Measurements from ENCODE around the gene HHATL. TPM values are rescaled to one million over a fixed set of nuclear protein-coding genes. Genes with fewer than 3 reads are reported as not detected.

Gene HHATL
- total RNA-seq, 1 donor from 2014 or later: not detected

- intact Hi-C loops (cut with micrococcal nuclease): no loop called here
- H3K27me3 Mint-ChIP-seq (ENCODE audit: low read depth): no peaks in the 10 kb centered on the region
- H3K4me3 Mint-ChIP-seq (ENCODE audit: low read depth): no peak overlapping the region
- no peaks in the 10 kb centered on the region for H3K36me3 Mint-ChIP-seq (ENCODE audit: low read depth)
- H3K4me1 Mint-ChIP-seq (ENCODE audit: low read depth): peaks cover 3% of the 10 kb centered on the region
- H3K9me3 Mint-ChIP-seq: no peaks in the 10 kb centered on the region
- no peak overlapping the region for H3K27ac Mint-ChIP-seq
- no peak for DNase-seq (ENCODE audit: low spot score)
These were observed 2.6 kb upstream of the HHATL start for GRCh38 chr3:42705058-42705767.

DNA sequence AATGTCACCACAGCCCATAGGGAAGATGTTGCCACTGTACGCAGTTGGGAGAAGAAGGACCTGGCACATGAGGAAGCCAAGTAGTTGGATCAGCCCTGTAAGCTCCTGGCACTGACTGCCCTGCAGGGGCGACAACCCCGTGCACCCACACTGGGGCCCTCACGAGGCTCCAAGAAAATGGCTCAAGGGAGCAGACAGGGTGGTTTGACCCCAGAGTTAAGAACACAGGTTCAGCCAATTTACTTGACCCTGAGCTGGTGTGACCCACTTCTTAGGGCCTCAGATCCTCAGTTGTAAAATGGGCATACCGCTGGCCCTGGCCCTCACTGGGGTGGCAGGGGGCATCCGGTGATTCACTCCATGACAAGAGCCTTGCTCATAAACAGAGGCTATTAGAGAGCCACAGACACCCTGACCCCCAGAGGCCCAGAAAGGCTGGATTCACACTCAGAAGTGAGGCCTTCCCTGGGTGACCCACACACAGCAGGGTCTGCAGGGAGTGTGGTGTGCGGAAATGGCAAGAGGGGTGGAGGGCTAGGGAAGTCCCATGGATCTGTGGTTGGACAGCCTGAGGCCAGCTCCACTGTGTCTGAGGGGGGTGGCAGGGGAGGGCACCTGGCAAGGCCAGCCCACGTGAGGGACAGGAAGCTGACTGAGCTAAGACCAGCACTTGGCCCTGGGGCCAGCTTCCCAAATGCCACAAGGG, 1.7 kb upstream of the HHATL start:
- H3K4me1 Mint-ChIP-seq (ENCODE audit: low read depth): peaks cover 3% of the 10 kb centered on the region
- no peak overlapping the region for H3K27ac Mint-ChIP-seq
- no peaks in the 10 kb centered on the region for H3K27me3 Mint-ChIP-seq (ENCODE audit: low read depth)
- intact Hi-C loops (cut with micrococcal nuclease): no loop called here
- no peaks in the 10 kb centered on the region for H3K36me3 Mint-ChIP-seq (ENCODE audit: low read depth)
- no peak overlapping the region for H3K4me3 Mint-ChIP-seq (ENCODE audit: low read depth)
- DNase-seq (ENCODE audit: low spot score): no peak
- H3K9me3 Mint-ChIP-seq: no peaks in the 10 kb centered on the region

DNA sequence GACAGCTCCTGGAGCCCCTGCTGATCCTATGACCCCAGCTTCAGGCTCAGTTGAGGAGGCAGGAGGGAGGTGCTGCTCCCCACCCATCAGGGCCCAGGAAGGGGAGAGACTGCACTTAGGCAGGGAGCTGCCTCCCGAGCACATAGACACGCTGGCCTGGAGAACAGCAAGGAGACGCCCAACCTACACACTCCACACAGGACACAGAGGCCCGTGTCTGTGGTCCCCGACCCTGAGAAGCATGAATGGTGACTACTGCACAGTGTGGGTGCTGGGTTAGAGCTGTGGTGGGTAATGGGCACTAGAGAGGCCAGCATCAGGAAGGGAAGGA, 1.1 kb upstream of the HHATL start:
- Mint-ChIP-seq H3K27ac (no peak overlapping the region), H3K9me3 (no peaks in the 10 kb centered on the region), H3K27me3 (ENCODE audit: low read depth) (no peaks in the 10 kb centered on the region), H3K4me1 (ENCODE audit: low read depth) (peaks cover 3% of the 10 kb centered on the region), H3K36me3 (ENCODE audit: low read depth) (no peaks in the 10 kb centered on the region), H3K4me3 (ENCODE audit: low read depth) (no peak overlapping the region)
- intact Hi-C loops (cut with micrococcal nuclease): no loop called here
- no peak for DNase-seq (ENCODE audit: low spot score)

- no peak for DNase-seq (ENCODE audit: low spot score)
- no peaks in the 10 kb centered on the region for H3K36me3 Mint-ChIP-seq (ENCODE audit: low read depth)
- no peaks in the 10 kb centered on the region for H3K9me3 Mint-ChIP-seq
- no peak overlapping the region for H3K4me3 Mint-ChIP-seq (ENCODE audit: low read depth)
- peaks cover 3% of the 10 kb centered on the region for H3K4me1 Mint-ChIP-seq (ENCODE audit: low read depth)
- no peak overlapping the region for H3K27ac Mint-ChIP-seq
- H3K27me3 Mint-ChIP-seq (ENCODE audit: low read depth): no peaks in the 10 kb centered on the region
- intact Hi-C loops (cut with micrococcal nuclease): no loop called here
These were observed 540 bp upstream of the HHATL start for GRCh38 chr3:42702982-42703694.

- H3K27me3 Mint-ChIP-seq (ENCODE audit: low read depth): no peaks in the 10 kb centered on the region
- H3K36me3 Mint-ChIP-seq (ENCODE audit: low read depth): no peaks in the 10 kb centered on the region
- DNase-seq (ENCODE audit: low spot score): peak; percentile 56
- no peak overlapping the region for H3K4me3 Mint-ChIP-seq (ENCODE audit: low read depth)
- H3K9me3 Mint-ChIP-seq: no peaks in the 10 kb centered on the region
- H3K4me1 Mint-ChIP-seq (ENCODE audit: low read depth): peaks cover 3% of the 10 kb centered on the region
- no peak overlapping the region for H3K27ac Mint-ChIP-seq
- intact Hi-C loops (cut with micrococcal nuclease): no loop called here
These were observed 1.1 kb downstream of the HHATL start for GRCh38 chr3:42701371-42702065.

DNA sequence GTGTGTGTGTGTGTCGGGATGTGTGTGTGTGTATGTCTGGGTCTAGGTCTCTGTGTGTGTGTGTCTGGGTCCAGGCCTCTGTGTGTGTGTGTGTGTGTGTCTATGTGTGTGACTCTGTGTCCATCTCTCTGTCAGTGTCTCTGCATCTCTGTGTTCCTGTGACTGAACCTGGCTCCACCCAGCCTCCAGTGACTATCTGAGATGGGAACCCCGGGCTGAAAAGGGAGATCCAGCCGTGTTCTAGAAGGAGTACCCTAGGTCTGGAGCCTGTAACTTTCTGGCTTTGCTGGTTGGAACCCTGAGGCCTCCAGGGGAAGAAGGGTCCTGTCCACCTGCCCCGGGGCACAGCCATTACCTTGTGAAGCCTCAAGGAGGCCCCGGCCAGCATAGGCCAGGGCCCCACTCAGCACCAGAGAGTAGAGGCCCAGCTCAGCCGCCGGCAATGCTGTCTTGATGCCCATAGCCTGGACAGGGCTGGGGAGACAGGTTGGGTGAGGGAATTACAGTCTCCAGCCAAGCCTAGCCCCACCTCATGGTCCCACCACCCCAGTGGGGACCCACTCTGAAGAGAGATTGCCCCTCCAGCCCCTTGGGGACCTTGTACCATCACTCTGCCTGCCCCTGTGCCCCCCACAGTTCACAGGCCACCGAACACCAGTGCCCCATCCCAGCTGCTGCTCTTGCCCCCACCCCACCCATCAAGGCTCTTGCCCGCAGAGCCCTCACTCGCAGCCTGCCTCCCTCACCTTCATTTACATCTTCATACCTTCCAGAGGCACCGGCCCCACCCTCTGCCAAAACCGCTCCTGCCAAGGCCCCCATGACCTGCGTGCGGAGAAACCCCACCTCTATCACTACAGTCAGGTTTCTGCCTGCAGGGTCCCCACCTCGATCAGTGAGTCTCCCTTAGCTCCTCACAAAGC, 2.0 kb downstream of the HHATL start:
- Mint-ChIP-seq H3K4me3 (ENCODE audit: low read depth) (no peak overlapping the region), H3K27ac (no peak overlapping the region), H3K27me3 (ENCODE audit: low read depth) (no peaks in the 10 kb centered on the region), H3K4me1 (ENCODE audit: low read depth) (peaks cover 3% of the 10 kb centered on the region), H3K36me3 (ENCODE audit: low read depth) (no peaks in the 10 kb centered on the region), H3K9me3 (no peaks in the 10 kb centered on the region)
- intact Hi-C loops (cut with micrococcal nuclease): no loop called here
- DNase-seq (ENCODE audit: low spot score): no peak

- H3K9me3 Mint-ChIP-seq: no peaks in the 10 kb centered on the region
- DNase-seq (ENCODE audit: low spot score): no peak
These were observed 3.1 kb downstream of the HHATL start for GRCh38 chr3:42699511-42699971.

DNA sequence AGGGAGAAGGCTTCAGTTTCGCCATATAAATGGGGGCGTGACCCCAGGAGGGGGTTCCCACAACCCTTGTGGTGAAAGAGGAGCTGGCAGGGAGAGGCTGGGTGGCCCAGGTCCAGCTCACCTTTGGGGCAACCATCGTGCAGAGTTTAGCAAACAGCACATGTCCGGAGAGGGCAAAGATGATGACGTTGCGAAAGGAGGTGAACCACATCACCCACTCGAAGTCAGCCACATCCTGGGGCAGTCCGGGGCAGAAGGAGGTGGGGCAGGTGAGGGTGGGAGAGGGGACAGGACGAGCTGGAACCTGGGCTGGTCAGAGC, 3.7 kb downstream of the HHATL start:
- Mint-ChIP-seq H3K36me3 (ENCODE audit: low read depth) (no peaks in the 10 kb centered on the region), H3K27me3 (ENCODE audit: low read depth) (no peaks in the 10 kb centered on the region), H3K4me1 (ENCODE audit: low read depth) (peaks cover 3% of the 10 kb centered on the region), H3K27ac (no peak overlapping the region), H3K4me3 (ENCODE audit: low read depth) (no peak overlapping the region), H3K9me3 (no peaks in the 10 kb centered on the region)
- DNase-seq (ENCODE audit: low spot score): no peak
- intact Hi-C loops (cut with micrococcal nuclease): no loop called here

More at GRCh38 chr3:42699511-42699971, 3.1 kb downstream of the HHATL start:
- no peaks in the 10 kb centered on the region for H3K36me3 Mint-ChIP-seq (ENCODE audit: low read depth)
- intact Hi-C loops (cut with micrococcal nuclease): no loop called here
- no peaks in the 10 kb centered on the region for H3K27me3 Mint-ChIP-seq (ENCODE audit: low read depth)
- no peak overlapping the region for H3K4me3 Mint-ChIP-seq (ENCODE audit: low read depth)
- H3K4me1 Mint-ChIP-seq (ENCODE audit: low read depth): peaks cover 3% of the 10 kb centered on the region
- H3K27ac Mint-ChIP-seq: no peak overlapping the region

DNA sequence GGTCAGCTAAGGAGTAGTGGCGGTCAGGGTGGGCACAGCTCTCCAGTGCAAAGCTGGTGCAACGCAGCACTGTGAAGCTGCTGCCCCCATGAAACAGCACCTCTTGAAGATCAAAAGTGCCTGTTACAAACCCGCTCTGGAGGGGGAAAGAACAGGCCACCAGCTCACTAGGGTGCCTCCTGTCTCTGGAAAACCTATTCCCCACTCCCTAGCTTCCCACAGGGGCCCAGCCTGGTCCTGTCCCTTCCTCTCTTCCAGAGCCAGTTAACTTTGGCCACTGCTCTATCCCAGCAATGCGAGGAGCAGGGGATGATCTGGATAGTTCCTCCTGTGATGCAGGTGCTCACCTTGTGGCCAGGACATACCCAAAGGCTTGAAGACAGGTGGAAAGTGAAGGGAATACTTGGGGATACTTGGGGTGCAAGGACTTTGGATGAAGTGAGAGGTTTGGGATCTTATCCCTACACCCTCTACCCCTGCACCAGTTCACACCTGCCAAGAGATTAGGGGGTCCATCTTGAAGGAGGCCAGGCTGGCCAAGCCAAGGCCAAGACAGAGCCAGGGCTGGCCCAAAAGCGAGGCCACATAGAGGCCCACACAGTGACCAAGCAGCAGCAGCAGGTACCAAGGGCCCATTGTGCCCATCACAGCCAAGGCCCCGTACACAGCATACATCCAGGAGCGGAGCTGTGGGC, 4.2 kb downstream of the HHATL start:
- Mint-ChIP-seq H3K9me3 (no peaks in the 10 kb centered on the region), H3K27me3 (ENCODE audit: low read depth) (no peaks in the 10 kb centered on the region), H3K4me3 (ENCODE audit: low read depth) (no peak overlapping the region), H3K4me1 (ENCODE audit: low read depth) (peaks cover 3% of the 10 kb centered on the region), H3K36me3 (ENCODE audit: low read depth) (no peaks in the 10 kb centered on the region), H3K27ac (no peak overlapping the region)
- no peak for DNase-seq (ENCODE audit: low spot score)
- intact Hi-C loops (cut with micrococcal nuclease): no loop called here

DNA sequence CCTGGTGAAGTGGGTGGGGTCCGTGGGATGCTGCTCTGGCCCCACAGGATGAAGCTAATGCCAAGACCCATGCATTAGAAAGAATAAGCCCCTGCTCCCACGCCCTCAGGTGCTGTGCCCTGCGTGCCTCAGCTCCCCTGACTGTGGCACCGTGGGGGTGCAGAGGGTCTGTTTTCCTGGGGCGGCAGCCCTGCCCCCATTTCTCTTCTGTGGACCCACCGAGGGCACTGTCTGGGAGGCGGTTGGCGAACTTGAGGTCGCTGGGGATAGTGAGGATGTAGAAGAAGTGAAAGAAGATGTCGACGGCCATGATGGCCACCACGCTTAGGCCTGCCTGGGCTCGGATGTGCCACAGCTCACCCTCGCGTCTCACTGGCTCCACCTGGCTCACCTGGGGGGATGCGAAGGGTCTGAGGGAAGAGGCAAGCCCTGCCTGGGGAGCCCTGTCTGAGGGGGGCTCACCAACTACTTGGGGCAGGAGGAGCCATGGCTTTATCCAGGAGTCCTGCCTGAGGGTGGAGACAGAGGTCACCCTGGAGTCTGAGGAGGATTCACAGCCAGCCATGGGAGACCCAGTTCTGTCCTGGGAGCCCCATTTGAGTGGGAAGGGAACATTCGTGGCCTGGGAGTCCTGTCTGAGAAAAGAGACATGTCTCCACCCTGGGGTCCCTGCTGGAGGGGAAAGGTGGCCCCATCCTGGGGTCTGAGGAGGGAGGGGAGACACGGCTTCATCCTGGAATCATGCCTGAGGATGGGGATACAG, 5.1 kb downstream of the HHATL start:
- Mint-ChIP-seq H3K4me1 (ENCODE audit: low read depth) (peaks cover 3% of the 10 kb centered on the region), H3K27me3 (ENCODE audit: low read depth) (no peaks in the 10 kb centered on the region), H3K27ac (no peak overlapping the region), H3K4me3 (ENCODE audit: low read depth) (no peak overlapping the region), H3K36me3 (ENCODE audit: low read depth) (no peaks in the 10 kb centered on the region), H3K9me3 (no peaks in the 10 kb centered on the region)
- intact Hi-C loops (cut with micrococcal nuclease): no loop called here
- DNase-seq (ENCODE audit: low spot score): no peak
